Nephron (organoid): ENCODE measurements around the gene LIG1.
"Not testable (repeated sequence)": the region's sequence is repeated elsewhere in the genome, so short reads cannot be mapped to it uniquely, and the experiment has no call there.

Experiments
- H3K27ac Mint-ChIP-seq, 3 experiments: 2 replicates each; pipeline ENCODE4 v1.8.0; 2020; ENCODE audit warnings: mixed read lengths in 3 of 3, mild to moderate bottlenecking in 2 of 3, moderate library complexity in 1 of 3
- H3K27me3 Mint-ChIP-seq: 2 replicates; pipeline ENCODE4 v1.8.0; 2021; ENCODE audit warnings: low read depth, mild to moderate bottlenecking, moderate library complexity, mixed read lengths
- H3K36me3 Mint-ChIP-seq: 2 replicates; pipeline ENCODE4 v1.8.0; 2020; ENCODE audit warnings: low read depth, mixed read lengths
- H3K4me1 Mint-ChIP-seq: 2 replicates; pipeline ENCODE4 v1.8.0; 2020; ENCODE audit warnings: mixed read lengths
- H3K4me3 Mint-ChIP-seq, 3 experiments: 2 replicates each; pipeline ENCODE4 v1.8.0; 2020; ENCODE audit warnings: mild to moderate bottlenecking in 3 of 3, mixed read lengths in 3 of 3, moderate library complexity in 2 of 3
- H3K9me3 Mint-ChIP-seq: 2 replicates; pipeline ENCODE4 v1.8.0; 2020; ENCODE audit warnings: mixed read lengths
- CTCF ChIP-seq, 3 experiments: fragments of 200-600 bp; sonication (generic); IDR thresholded peaks; one replicate each; pipeline ENCODE4 v1.5.0; 2021; ENCODE audit warnings: antibody characterized with exemption in 3 of 3; ENCODE audit not compliant: unreplicated experiment in 3 of 3

Gene LIG1

GRCh38 chr19:48094129-48094854, 75.9 kb downstream of the LIG1 start:
- no peak overlapping the region for H3K27ac Mint-ChIP-seq
- TF ChIP-seq CTCF (IDR thresholded peaks at IDR 0.05; ENCODE audit: unreplicated experiment in 3 of 3) = no peak
- H3K36me3 Mint-ChIP-seq = no peaks in the 10 kb centered on the region
- H3K27me3 Mint-ChIP-seq = peaks cover 16% of the 10 kb centered on the region
- no peak overlapping the region for H3K4me3 Mint-ChIP-seq
- H3K4me1 Mint-ChIP-seq = no peaks in the 10 kb centered on the region
- peaks cover 36% of the 10 kb centered on the region for H3K9me3 Mint-ChIP-seq

- not testable (repeated sequence) for H3K4me1 Mint-ChIP-seq, H3K36me3 Mint-ChIP-seq, H3K4me3 Mint-ChIP-seq, H3K27ac Mint-ChIP-seq
- Mint-ChIP-seq H3K9me3 (peaks cover 35% of the 10 kb centered on the region), H3K27me3 (peaks cover 16% of the 10 kb centered on the region)
These were observed 78.9 kb downstream of the LIG1 start for GRCh38 chr19:48091111-48091718.

- TF ChIP-seq CTCF (IDR thresholded peaks at IDR 0.05; ENCODE audit: unreplicated experiment in 3 of 3) = no peak
- no peak overlapping the region for H3K4me3 Mint-ChIP-seq
- no peaks in the 10 kb centered on the region for H3K36me3 Mint-ChIP-seq
- no peaks in the 10 kb centered on the region for H3K4me1 Mint-ChIP-seq
- H3K27me3 Mint-ChIP-seq = peaks cover 14% of the 10 kb centered on the region
- H3K27ac Mint-ChIP-seq = no peak overlapping the region
- H3K9me3 Mint-ChIP-seq = peaks cover 34% of the 10 kb centered on the region
These were observed 79.8 kb downstream of the LIG1 start for GRCh38 chr19:48090281-48090802.

- not testable (repeated sequence) for H3K4me1 Mint-ChIP-seq, H3K4me3 Mint-ChIP-seq, H3K27ac Mint-ChIP-seq, H3K36me3 Mint-ChIP-seq
- H3K27me3 Mint-ChIP-seq = peaks cover 11% of the 10 kb centered on the region
- H3K9me3 Mint-ChIP-seq = peaks cover 22% of the 10 kb centered on the region
These were observed 81.2 kb downstream of the LIG1 start for GRCh38 chr19:48088991-48089390.

- H3K9me3 Mint-ChIP-seq = peaks cover 11% of the 10 kb centered on the region
- TF ChIP-seq CTCF (IDR thresholded peaks at IDR 0.05; ENCODE audit: unreplicated experiment in 3 of 3) = no peak
- H3K4me3 Mint-ChIP-seq = no peak overlapping the region
These were observed 84.0 kb downstream of the LIG1 start for GRCh38 chr19:48085904-48086864.

GRCh38 chr19:48085076-48085475, 85.1 kb downstream of the LIG1 start:
- Mint-ChIP-seq H3K4me3 (no peak overlapping the region), H3K4me1 (no peaks in the 10 kb centered on the region), H3K9me3 (peaks cover 10% of the 10 kb centered on the region), H3K27me3 (peaks cover 6% of the 10 kb centered on the region), H3K36me3 (no peaks in the 10 kb centered on the region), H3K27ac (no peak overlapping the region)
- no peak for TF ChIP-seq CTCF (IDR thresholded peaks at IDR 0.05; ENCODE audit: unreplicated experiment in 3 of 3)

More at GRCh38 chr19:48085904-48086864, 84.0 kb downstream of the LIG1 start:
- no peaks in the 10 kb centered on the region for H3K4me1 Mint-ChIP-seq
- peaks cover 6% of the 10 kb centered on the region for H3K27me3 Mint-ChIP-seq
- H3K27ac Mint-ChIP-seq = no peak overlapping the region
- H3K36me3 Mint-ChIP-seq = no peaks in the 10 kb centered on the region
